ENCODE results near the gene TMEM182. TPM values are rescaled to one million over a fixed set of nuclear protein-coding genes. Genes with fewer than 3 reads are reported as not detected.

Gene TMEM182
- total RNA-seq, 2 donors from 2014 or later = 4.2 to 5.6 TPM

DNA sequence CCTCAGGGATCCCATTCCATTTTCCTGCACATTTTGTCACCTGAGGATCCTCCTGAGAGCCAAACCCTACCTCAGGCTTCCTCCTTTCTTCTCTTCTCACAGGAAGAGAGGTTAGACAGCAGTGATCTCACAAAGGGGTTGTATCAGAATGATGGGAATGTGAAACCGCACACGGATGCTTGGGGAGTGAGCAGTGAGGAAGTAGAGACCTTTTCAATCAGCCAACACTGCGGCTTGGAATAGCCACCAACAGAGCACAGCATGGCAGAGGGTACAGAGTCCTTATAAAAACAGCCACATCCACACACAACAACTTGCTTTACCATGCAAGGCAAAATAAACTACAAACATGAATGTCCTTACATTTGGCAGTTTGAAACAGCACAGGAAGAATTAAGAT, 8.7 kb downstream of the TMEM182 start:
- no peaks in the 10 kb centered on the region for H3K4me1 Mint-ChIP-seq
- Histone ChIP-seq H3K27me3 (ENCODE audit: control insufficient read depth, insufficient read depth, low read length, poor library complexity, severe bottlenecking) (no peaks in the 10 kb centered on the region), H3K4me1 (ENCODE audit: control insufficient read depth, insufficient read depth, low read length) (no peaks in the 10 kb centered on the region), H3K4me3 (ENCODE audit: low read length) (no peak overlapping the region), H3K36me3 (ENCODE audit: control insufficient read depth, insufficient read depth, low read length) (no peaks in the 10 kb centered on the region), H3K9ac (ENCODE audit: extremely low read depth, low read length, poor library complexity, severe bottlenecking) (no peak overlapping the region), H3K9me3 (ENCODE audit: control insufficient read depth, low read length) (no peaks in the 10 kb centered on the region), H3K27ac (ENCODE audit: low read depth, low read length) (no peak overlapping the region)
- no peak overlapping the region for H3K4me3 Mint-ChIP-seq
- 71% methylated on average over 3 of the region's 3 CpGs; no CpG with 5 or more reads in 1 of the 2 experiments for WGBS, 2 experiments (ENCODE audit: insufficient coverage in 1 of 2, insufficient read length in 1 of 2)
- TF ChIP-seq, protein P1, sequence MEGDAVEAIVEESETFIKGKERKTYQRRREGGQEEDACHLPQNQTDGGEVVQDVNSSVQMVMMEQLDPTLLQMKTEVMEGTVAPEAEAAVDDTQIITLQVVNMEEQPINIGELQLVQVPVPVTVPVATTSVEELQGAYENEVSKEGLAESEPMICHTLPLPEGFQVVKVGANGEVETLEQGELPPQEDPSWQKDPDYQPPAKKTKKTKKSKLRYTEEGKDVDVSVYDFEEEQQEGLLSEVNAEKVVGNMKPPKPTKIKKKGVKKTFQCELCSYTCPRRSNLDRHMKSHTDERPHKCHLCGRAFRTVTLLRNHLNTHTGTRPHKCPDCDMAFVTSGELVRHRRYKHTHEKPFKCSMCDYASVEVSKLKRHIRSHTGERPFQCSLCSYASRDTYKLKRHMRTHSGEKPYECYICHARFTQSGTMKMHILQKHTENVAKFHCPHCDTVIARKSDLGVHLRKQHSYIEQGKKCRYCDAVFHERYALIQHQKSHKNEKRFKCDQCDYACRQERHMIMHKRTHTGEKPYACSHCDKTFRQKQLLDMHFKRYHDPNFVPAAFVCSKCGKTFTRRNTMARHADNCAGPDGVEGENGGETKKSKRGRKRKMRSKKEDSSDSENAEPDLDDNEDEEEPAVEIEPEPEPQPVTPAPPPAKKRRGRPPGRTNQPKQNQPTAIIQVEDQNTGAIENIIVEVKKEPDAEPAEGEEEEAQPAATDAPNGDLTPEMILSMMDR (conservative IDR thresholded peaks at IDR 0.05) = no peak
- DNase-seq = no peak
- H3K27me3 Mint-ChIP-seq (ENCODE audit: insufficient read depth) = no peaks in the 10 kb centered on the region
- H3K9me3 Mint-ChIP-seq = no peaks in the 10 kb centered on the region
- H3K27ac Mint-ChIP-seq = no peak overlapping the region
- peaks cover 12% of the 10 kb centered on the region for H3K36me3 Mint-ChIP-seq (ENCODE audit: low read depth)

DNA sequence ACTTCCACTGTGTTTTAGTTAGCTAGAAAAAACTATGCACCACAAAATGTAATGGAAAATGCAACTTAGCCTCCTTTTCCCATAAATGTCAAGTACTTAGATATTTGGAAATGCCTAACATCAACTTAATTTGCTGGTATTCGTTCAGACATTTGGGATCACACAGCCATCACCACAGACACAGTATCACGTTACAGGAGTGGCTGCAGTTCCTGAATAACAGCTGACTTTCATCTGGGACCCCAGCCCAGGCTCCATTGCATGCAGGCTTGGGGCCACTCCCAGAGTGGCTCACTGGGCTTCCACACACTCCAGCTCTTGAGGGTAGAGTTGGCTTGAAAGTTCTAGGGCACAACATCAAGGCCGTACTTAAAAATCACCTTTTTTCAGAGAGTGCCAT, 9.3 kb downstream of the TMEM182 start:
- no peaks in the 10 kb centered on the region for H3K27me3 ChIP-seq (ENCODE audit: control insufficient read depth, insufficient read depth, low read length, poor library complexity, severe bottlenecking)
- WGBS, 2 experiments (ENCODE audit: insufficient coverage in 1 of 2, insufficient read length in 1 of 2) = 79% methylated on average over 3 of the region's 3 CpGs; no CpG with 5 or more reads in 1 of the 2 experiments
- DNase-seq = no peak
- TF ChIP-seq, protein P1 (conservative IDR thresholded peaks at IDR 0.05) = no peak
- no peak overlapping the region for H3K4me3 ChIP-seq (ENCODE audit: low read length)
- H3K4me1 ChIP-seq (ENCODE audit: control insufficient read depth, insufficient read depth, low read length) = no peaks in the 10 kb centered on the region
- H3K27ac ChIP-seq (ENCODE audit: low read depth, low read length) = no peak overlapping the region
- Mint-ChIP-seq H3K4me3 (no peak overlapping the region), H3K36me3 (ENCODE audit: low read depth) (peaks cover 12% of the 10 kb centered on the region), H3K27me3 (ENCODE audit: insufficient read depth) (no peaks in the 10 kb centered on the region), H3K9me3 (no peaks in the 10 kb centered on the region), H3K4me1 (no peaks in the 10 kb centered on the region), H3K27ac (no peak overlapping the region)
- no peaks in the 10 kb centered on the region for H3K36me3 ChIP-seq (ENCODE audit: control insufficient read depth, insufficient read depth, low read length)
- no peak overlapping the region for H3K9ac ChIP-seq (ENCODE audit: extremely low read depth, low read length, poor library complexity, severe bottlenecking)
- H3K9me3 ChIP-seq (ENCODE audit: control insufficient read depth, low read length) = no peaks in the 10 kb centered on the region

DNA sequence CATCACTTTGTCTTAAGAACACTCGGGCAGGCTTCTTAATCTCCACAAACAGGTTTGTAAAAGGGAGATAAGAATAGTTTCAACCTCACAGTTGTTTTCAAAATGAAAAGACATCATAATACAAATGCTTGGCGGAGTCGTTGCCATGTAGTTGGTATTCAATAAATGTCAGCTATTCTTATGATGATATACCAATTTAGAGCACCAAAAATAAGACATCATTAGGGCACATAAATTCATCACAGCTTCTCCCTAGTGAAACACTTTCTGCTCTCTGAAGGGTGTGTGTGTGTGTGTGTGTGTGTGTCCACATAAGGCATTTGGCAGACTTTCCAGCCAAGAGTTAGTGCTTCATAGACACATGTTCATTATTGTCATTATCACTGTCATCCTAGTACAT, 10.8 kb downstream of the TMEM182 start:
- Histone ChIP-seq H3K27me3 (ENCODE audit: control insufficient read depth, insufficient read depth, low read length, poor library complexity, severe bottlenecking) (no peaks in the 10 kb centered on the region), H3K27ac (ENCODE audit: low read depth, low read length) (no peak overlapping the region), H3K4me3 (ENCODE audit: low read length) (no peak overlapping the region), H3K9ac (ENCODE audit: extremely low read depth, low read length, poor library complexity, severe bottlenecking) (no peak overlapping the region), H3K36me3 (ENCODE audit: control insufficient read depth, insufficient read depth, low read length) (no peaks in the 10 kb centered on the region), H3K9me3 (ENCODE audit: control insufficient read depth, low read length) (no peaks in the 10 kb centered on the region), H3K4me1 (ENCODE audit: control insufficient read depth, insufficient read depth, low read length) (no peaks in the 10 kb centered on the region)
- Mint-ChIP-seq H3K27me3 (ENCODE audit: insufficient read depth) (no peaks in the 10 kb centered on the region), H3K36me3 (ENCODE audit: low read depth) (peaks cover 12% of the 10 kb centered on the region), H3K4me3 (no peak overlapping the region), H3K4me1 (no peaks in the 10 kb centered on the region), H3K9me3 (no peaks in the 10 kb centered on the region), H3K27ac (no peak overlapping the region)
- DNase-seq = no peak
- WGBS, 2 experiments (ENCODE audit: insufficient coverage in 1 of 2, insufficient read length in 1 of 2) = 96% methylated on average over 3 of the region's 3 CpGs; no CpG with 5 or more reads in 1 of the 2 experiments
- TF ChIP-seq, protein P1 (conservative IDR thresholded peaks at IDR 0.05) = no peak
